Fibroblast of skin of right biceps (primary cell): Measurements from ENCODE around the gene MTLN.
"Not testable (repeated sequence)": the region's sequence is repeated elsewhere in the genome, so short reads cannot be mapped to it uniquely, and the experiment has no call there.

Experiments
- DNase-seq: peaks from one replicate; pipeline ENCODE4 v3.0.0-alpha.2; 2013

The MTLN gene

GRCh38 chr2:110198016-110198415 is 14.3 kb downstream of the MTLN start:
- no peak for DNase-seq

- DNase-seq, result no peak
Observed at GRCh38 chr2:110197452-110197851, 14.9 kb downstream of the MTLN start.

GRCh38 chr2:110190169-110190568 is 22.2 kb downstream of the MTLN start:
- not testable (repeated sequence) for DNase-seq

- no peak for DNase-seq
Observed at GRCh38 chr2:110182449-110182848, 29.9 kb downstream of the MTLN start.

- no peak for DNase-seq
Observed at GRCh38 chr2:110180036-110180435, 32.3 kb downstream of the MTLN start.

GRCh38 chr2:110173523-110173922 is 38.8 kb downstream of the MTLN start:
- peak; percentile 38 for DNase-seq

- DNase-seq, result no peak
Observed at GRCh38 chr2:110172506-110172905, 39.8 kb downstream of the MTLN start.

GRCh38 chr2:110170102-110170501 is 42.2 kb downstream of the MTLN start:
- no peak for DNase-seq

- DNase-seq, result peak; percentile 62
Observed at GRCh38 chr2:110167326-110168000, 44.9 kb downstream of the MTLN start.

- DNase-seq, result no peak
Observed at GRCh38 chr2:110166266-110166665, 46.1 kb downstream of the MTLN start.
